Fibroblast of lung (primary cell): ENCODE results near the gene IDUA. TPM values are rescaled to one million over a fixed set of nuclear protein-coding genes. Genes with fewer than 3 reads are reported as not detected.

ENCODE experiments used
- DNase-seq, 2 donors: peaks; one replicate each; pipeline versions ENCODE4 v3.0.0 to v3.0.0-alpha.2; 2010; ENCODE audit warnings: low read depth in 2 of 2
- H2AFZ ChIP-seq: 2 replicates; pipeline ENCODE4 v1.5.1; 2012; ENCODE audit warnings: low read length, control low read depth, inconsistent platforms
- H3K27ac ChIP-seq: 2 replicates; pipeline ENCODE4 v1.5.1; 2011; ENCODE audit warnings: low read length, control low read depth; ENCODE audit not compliant: insufficient read depth
- H3K27me3 ChIP-seq: 2 replicates; pipeline ENCODE4 v1.5.1; 2011; ENCODE audit warnings: mild to moderate bottlenecking, low read length; ENCODE audit not compliant: control insufficient read depth, insufficient read depth
- H3K36me3 ChIP-seq: 2 replicates; pipeline ENCODE4 v1.5.1; 2011; ENCODE audit warnings: low read length; ENCODE audit not compliant: control insufficient read depth, insufficient read depth
- H3K4me1 ChIP-seq: 2 replicates; pipeline ENCODE4 v1.5.1; 2011; ENCODE audit warnings: low read length; ENCODE audit not compliant: control insufficient read depth, insufficient read depth; ENCODE audit errors: extremely low read depth
- H3K4me2 ChIP-seq: 2 replicates; pipeline ENCODE4 v1.5.1; 2011; ENCODE audit warnings: low read length, control low read depth; ENCODE audit not compliant: insufficient read depth; ENCODE audit errors: extremely low read depth
- H3K4me3 ChIP-seq, 4 experiments: fragments of 200-600 bp in 1 of 4; sonication (generic) in 1 of 4; replicated peaks in 1 of 4; 2 replicates each; pipeline ENCODE4 v1.5.1; 2011 to 2016; ENCODE audit warnings: low read length in 4 of 4, low read depth in 3 of 4, mild to moderate bottlenecking in 3 of 4, control low read depth in 2 of 4, inconsistent platforms in 1 of 4, mixed read lengths in 1 of 4; ENCODE audit not compliant: insufficient read depth in 1 of 4; ENCODE audit errors: control extremely low read depth in 1 of 4
- H3K79me2 ChIP-seq: 2 replicates; pipeline ENCODE4 v1.5.1; 2012; ENCODE audit warnings: mild to moderate bottlenecking, low read length, inconsistent platforms; ENCODE audit not compliant: control insufficient read depth, insufficient read depth
- H3K9ac ChIP-seq: 2 replicates; pipeline ENCODE4 v1.5.1; 2011; ENCODE audit warnings: mild to moderate bottlenecking, low read length, control low read depth; ENCODE audit not compliant: insufficient read depth
- H3K9me3 ChIP-seq: 2 replicates; pipeline ENCODE4 v1.5.1; 2012; ENCODE audit warnings: low read depth, low read length; ENCODE audit not compliant: control insufficient read depth, insufficient read depth
- H4K20me1 ChIP-seq: 2 replicates; pipeline ENCODE4 v1.5.1; 2011; ENCODE audit warnings: low read length; ENCODE audit not compliant: control insufficient read depth, insufficient read depth; ENCODE audit errors: extremely low read depth
- EZH2 ChIP-seq: IDR thresholded peaks from 2 replicates; pipeline ENCODE4 v1.5.1; 2012; ENCODE audit warnings: low read length, control low read depth, mild to moderate bottlenecking; ENCODE audit errors: missing control alignments
- polyA plus RNA-seq, 2 donors: library from polyadenylated mRNA; depleted of rRNA in 1 of 2; stranded (reverse) in 1 of 2; unstranded in 1 of 2; fragments of >200 nt; gene quantifications; 2 replicates each; pipeline ENCODE4 v1.2.1, GENCODE V29; 2011 to 2012; ENCODE audit warnings: missing spikeins in 1 of 2
- total RNA-seq: library from RNA; depleted of rRNA; stranded (reverse); fragments of >200 nt; gene quantifications from 2 replicates; pipeline ENCODE4 v1.2.1, GENCODE V29; 2014
- TF ChIP-seq, protein P1 (sequence below), 2 donors: IDR thresholded peaks in 1 of 2; conservative IDR thresholded peaks in 1 of 2; 1 replicate in 1 of 2; 2 replicates in 1 of 2; pipeline ENCODE4 v1.5.1; 2011 to 2012; ENCODE audit warnings: low read length in 2 of 2, control low read depth in 1 of 2, inconsistent platforms in 1 of 2, low read depth in 1 of 2, mild to moderate bottlenecking in 1 of 2

The IDUA gene
- total and polyA plus RNA-seq, 2 donors (not counting 1 experiment from before 2014, with no cell fraction given), result 3.1 to 11.1 TPM

- Histone ChIP-seq H3K36me3 (peaks cover 6% of the 10 kb centered on the region), H3K27me3 (no peaks in the 10 kb centered on the region), H2AFZ (peak overlapping the region; percentile 13), H3K79me2 (no peaks in the 10 kb centered on the region), H3K4me3 (peak overlapping the region; percentile 43 to 80 (median 69)), H3K27ac (no peak overlapping the region), H4K20me1 (no peaks in the 10 kb centered on the region), H3K4me1 (no peaks in the 10 kb centered on the region), H3K4me2 (peak overlapping the region; percentile 90), H3K9me3 (no peaks in the 10 kb centered on the region), H3K9ac (no peak overlapping the region)
- TF ChIP-seq, protein P1, sequence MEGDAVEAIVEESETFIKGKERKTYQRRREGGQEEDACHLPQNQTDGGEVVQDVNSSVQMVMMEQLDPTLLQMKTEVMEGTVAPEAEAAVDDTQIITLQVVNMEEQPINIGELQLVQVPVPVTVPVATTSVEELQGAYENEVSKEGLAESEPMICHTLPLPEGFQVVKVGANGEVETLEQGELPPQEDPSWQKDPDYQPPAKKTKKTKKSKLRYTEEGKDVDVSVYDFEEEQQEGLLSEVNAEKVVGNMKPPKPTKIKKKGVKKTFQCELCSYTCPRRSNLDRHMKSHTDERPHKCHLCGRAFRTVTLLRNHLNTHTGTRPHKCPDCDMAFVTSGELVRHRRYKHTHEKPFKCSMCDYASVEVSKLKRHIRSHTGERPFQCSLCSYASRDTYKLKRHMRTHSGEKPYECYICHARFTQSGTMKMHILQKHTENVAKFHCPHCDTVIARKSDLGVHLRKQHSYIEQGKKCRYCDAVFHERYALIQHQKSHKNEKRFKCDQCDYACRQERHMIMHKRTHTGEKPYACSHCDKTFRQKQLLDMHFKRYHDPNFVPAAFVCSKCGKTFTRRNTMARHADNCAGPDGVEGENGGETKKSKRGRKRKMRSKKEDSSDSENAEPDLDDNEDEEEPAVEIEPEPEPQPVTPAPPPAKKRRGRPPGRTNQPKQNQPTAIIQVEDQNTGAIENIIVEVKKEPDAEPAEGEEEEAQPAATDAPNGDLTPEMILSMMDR (conservative IDR thresholded peaks at IDR 0.05 in 1 of 2, IDR thresholded peaks at IDR 0.05 in 1 of 2; ENCODE audit: low read depth in 1 of 2, low read length in 2 of 2), result no peak
- TF ChIP-seq EZH2, result no peak
- DNase-seq, result peak; percentile 14 to 59
Observed at GRCh38 chr4:987624-988513, 1.0 kb downstream of the IDUA start.

GRCh38 chr4:988726-989721 lies 2.2 kb downstream of the IDUA start:
- H4K20me1 ChIP-seq, result no peaks in the 10 kb centered on the region
- H3K9ac ChIP-seq, result no peak overlapping the region
- H3K27ac ChIP-seq, result no peak overlapping the region
- peaks cover 6% of the 10 kb centered on the region for H3K36me3 ChIP-seq
- TF ChIP-seq, protein P1 (conservative IDR thresholded peaks at IDR 0.05 in 1 of 2, IDR thresholded peaks at IDR 0.05 in 1 of 2; ENCODE audit: low read depth in 1 of 2, low read length in 2 of 2), result no peak
- no peak for TF ChIP-seq EZH2
- H3K27me3 ChIP-seq, result no peaks in the 10 kb centered on the region
- H2AFZ ChIP-seq, result no peak overlapping the region
- H3K4me2 ChIP-seq, result no peak overlapping the region
- no peaks in the 10 kb centered on the region for H3K4me1 ChIP-seq
- H3K4me3 ChIP-seq, result no peak overlapping the region
- no peaks in the 10 kb centered on the region for H3K79me2 ChIP-seq
- H3K9me3 ChIP-seq, result no peaks in the 10 kb centered on the region
- no peak for DNase-seq
